Body of pancreas (tissue), 4 donors: ENCODE data around the gene LCN15.

Experiments used
- POLR2A ChIP-seq, 3 donors: fragments of 450-650 bp; IDR thresholded peaks; one replicate each; pipeline ENCODE4 v1.6.1; 2016; ENCODE audit warnings: antibody characterized with exemption in 3 of 3, mild to moderate bottlenecking in 2 of 3
- TF ChIP-seq, protein P1 (sequence below), 7 experiments: fragments of 450-650 bp in 4 of 7; fragments of 200-600 bp in 3 of 7; sonication (generic) in 3 of 7; IDR thresholded peaks; one replicate each; pipeline ENCODE4 v1.5.1; 2016 to 2019; ENCODE audit warnings: antibody characterized with exemption in 7 of 7

DNA sequence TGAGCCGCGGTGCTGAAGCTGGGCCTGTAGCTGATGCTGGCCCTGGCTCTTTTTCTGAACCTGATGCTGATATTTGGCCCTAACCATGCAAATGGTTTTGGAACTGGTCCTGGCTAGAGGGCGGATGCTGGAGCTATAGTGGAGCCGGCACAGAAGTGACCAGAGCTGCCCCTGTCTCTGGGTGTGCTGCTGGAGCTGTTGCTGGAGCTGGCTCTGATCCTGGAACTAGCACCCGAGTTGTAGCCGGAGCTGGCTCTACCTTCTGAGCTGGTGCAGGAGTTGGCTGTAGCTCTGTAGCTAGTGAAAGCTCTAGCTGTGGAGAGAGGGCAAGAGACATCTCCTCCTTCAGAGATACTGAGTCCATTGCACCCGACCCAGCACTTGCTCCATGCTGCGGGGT lies 34.4 kb downstream of the LCN15 start:
- TF ChIP-seq, protein P1, sequence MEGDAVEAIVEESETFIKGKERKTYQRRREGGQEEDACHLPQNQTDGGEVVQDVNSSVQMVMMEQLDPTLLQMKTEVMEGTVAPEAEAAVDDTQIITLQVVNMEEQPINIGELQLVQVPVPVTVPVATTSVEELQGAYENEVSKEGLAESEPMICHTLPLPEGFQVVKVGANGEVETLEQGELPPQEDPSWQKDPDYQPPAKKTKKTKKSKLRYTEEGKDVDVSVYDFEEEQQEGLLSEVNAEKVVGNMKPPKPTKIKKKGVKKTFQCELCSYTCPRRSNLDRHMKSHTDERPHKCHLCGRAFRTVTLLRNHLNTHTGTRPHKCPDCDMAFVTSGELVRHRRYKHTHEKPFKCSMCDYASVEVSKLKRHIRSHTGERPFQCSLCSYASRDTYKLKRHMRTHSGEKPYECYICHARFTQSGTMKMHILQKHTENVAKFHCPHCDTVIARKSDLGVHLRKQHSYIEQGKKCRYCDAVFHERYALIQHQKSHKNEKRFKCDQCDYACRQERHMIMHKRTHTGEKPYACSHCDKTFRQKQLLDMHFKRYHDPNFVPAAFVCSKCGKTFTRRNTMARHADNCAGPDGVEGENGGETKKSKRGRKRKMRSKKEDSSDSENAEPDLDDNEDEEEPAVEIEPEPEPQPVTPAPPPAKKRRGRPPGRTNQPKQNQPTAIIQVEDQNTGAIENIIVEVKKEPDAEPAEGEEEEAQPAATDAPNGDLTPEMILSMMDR (IDR thresholded peaks at IDR 0.05): no peak
- no peak for TF ChIP-seq POLR2A (IDR thresholded peaks at IDR 0.05)
